Measurements from ENCODE around the gene KCNH4.

DNA sequence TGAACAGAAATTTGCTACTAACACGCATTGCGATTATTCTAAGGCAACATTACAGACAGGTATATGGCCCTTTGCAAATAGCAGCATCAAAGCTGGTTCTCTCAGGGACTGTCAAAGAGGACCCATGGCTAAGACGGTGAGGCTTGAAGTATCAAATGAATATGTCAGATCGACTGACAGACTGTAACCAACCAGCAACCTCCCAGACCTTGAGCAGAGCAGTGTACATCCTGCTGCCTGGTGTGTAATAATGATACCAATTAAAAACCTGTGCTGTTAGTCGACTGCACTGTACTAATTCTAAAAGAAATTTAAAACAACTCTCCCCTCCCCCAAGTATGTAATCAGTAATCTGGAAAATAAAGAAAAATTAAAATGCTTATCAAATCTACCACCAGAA lies 49.3 kb upstream of the KCNH4 start:
- TF ChIP-seq, protein P1, sequence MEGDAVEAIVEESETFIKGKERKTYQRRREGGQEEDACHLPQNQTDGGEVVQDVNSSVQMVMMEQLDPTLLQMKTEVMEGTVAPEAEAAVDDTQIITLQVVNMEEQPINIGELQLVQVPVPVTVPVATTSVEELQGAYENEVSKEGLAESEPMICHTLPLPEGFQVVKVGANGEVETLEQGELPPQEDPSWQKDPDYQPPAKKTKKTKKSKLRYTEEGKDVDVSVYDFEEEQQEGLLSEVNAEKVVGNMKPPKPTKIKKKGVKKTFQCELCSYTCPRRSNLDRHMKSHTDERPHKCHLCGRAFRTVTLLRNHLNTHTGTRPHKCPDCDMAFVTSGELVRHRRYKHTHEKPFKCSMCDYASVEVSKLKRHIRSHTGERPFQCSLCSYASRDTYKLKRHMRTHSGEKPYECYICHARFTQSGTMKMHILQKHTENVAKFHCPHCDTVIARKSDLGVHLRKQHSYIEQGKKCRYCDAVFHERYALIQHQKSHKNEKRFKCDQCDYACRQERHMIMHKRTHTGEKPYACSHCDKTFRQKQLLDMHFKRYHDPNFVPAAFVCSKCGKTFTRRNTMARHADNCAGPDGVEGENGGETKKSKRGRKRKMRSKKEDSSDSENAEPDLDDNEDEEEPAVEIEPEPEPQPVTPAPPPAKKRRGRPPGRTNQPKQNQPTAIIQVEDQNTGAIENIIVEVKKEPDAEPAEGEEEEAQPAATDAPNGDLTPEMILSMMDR (conservative IDR thresholded peaks at IDR 0.05 in 1 of 2, IDR thresholded peaks at IDR 0.05 in 1 of 2; ENCODE audit: extremely low read depth in 1 of 2, insufficient read depth in 1 of 2, low read depth in 1 of 2, low read length in 2 of 2): no peak
- no peak for TF ChIP-seq EZH2 (IDR thresholded peaks at IDR 0.05; ENCODE audit: borderline replicate concordance, low read length)
